ENCODE results near the gene UNKL.
A peak's percentile ranks its signal among the peaks of the same experiment; 100 is the strongest.

UNKL gene
- 1.7 to 14.1 (median 6.7) reads per million in 18 experiments for total RNA-seq

GRCh38 chr16:1414532-1415260 lies at the start of gene UNKL:
Gene UNKL (minus strand): TSS chr16:1414704. CDS start chr16:1414691, 13 bp downstream.
- DNase-seq = peak; percentile 41 to 66

- no peak for DNase-seq
Observed at GRCh38 chr16:1461146-1461545, 46.6 kb upstream of the UNKL start.

- no peak for DNase-seq
Observed at GRCh38 chr16:1460602-1461138, 46.2 kb upstream of the UNKL start.

- DNase-seq = no peak
Observed at GRCh38 chr16:1459967-1460366, 45.5 kb upstream of the UNKL start.

- DNase-seq = no peak
Observed at GRCh38 chr16:1458977-1459341, 44.5 kb upstream of the UNKL start.

- DNase-seq = peak; percentile 65 to 91
Observed at GRCh38 chr16:1458336-1458976, 44.0 kb upstream of the UNKL start.

DNA sequence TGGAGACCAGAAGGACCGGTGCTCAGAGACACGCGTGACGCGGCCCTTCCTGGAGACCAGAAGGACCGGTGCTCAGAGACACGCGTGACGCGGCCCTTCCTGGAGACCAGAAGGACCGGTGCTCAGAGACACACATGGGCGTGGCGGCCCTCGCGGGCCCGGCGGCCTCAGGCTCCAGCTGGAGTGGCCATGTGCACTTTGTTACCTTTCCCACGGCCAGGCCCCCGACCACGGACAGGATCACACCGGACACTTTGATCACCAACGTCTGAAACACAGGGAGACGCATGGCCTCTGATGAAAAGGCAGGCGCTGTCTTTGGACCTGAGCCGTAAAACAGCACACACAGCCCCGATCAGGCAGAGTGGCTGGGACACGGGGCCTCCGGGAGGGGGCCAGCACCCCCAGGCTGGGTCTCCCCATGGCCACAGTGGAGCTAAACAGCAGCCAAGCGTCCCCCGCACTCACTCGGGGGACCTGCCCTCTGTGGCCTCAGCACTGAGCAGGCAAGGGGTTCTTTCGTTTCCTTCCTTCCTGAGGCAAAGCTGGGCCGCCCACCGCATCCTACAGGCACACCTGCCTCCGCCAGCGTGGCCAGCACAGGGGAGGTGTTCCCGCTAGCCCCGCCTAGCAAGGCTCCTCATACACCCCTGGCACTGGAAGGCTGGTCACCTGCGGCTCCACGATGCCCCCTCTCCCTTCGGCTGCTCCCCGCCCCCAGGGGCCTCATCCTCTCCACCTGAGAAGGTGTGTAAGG lies 43.2 kb upstream of the UNKL start:
- DNase-seq = no peak

- DNase-seq = no peak
Observed at GRCh38 chr16:1456951-1457350, 42.4 kb upstream of the UNKL start.

GRCh38 chr16:1455190-1456171 lies 41.0 kb upstream of the UNKL start:
- DNase-seq = no peak

- DNase-seq = no peak
Observed at GRCh38 chr16:1454561-1454960, 40.1 kb upstream of the UNKL start.

GRCh38 chr16:1453316-1453715 lies 38.8 kb upstream of the UNKL start:
- DNase-seq = no peak

- DNase-seq = no peak
Observed at GRCh38 chr16:1452530-1452929, 38.0 kb upstream of the UNKL start.

GRCh38 chr16:1451702-1452392 lies 37.3 kb upstream of the UNKL start:
- no peak for DNase-seq

DNA sequence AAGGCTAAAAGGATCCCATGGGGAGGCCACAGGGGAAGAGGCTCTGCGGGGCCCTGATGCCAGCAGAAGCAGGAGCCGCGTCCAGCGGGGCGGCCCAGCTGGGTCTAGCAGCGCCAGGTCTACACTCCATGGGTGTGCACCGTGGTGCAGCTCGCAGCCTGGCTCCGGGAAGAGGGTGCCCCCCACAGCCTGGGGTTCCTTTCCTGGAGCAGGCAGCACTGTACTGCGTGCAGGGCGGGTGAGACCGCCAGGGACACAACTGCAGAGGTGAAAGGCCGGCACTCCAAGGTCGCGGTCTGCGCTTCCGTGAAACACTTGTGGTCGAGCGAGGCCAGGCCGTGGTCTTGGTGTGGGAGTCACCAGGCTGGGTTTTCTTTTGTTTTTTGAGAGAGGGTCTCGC lies 36.3 kb upstream of the UNKL start:
- DNase-seq = no peak

DNA sequence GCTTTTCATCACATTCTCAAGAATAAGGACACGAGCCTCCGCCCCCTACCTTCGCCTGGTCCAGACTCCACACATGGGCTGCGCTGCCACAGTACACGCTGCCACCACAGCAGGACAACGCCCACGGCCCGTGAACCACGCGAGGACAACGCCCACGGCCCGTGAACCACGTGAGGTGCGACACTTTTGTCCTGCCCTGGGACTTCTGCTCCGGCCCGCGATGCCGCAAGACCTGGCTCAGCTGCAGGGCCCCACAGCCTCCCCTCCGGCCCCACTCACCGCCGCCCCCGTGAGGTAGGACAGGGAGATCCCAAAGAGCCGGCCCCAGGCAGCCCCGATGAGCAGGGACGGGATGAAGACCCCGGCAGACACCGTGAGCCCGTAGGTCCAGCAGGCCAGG lies 35.7 kb upstream of the UNKL start:
- DNase-seq = peak in 1 of 2 donors; percentile 14

GRCh38 chr16:1449201-1449788 lies 34.8 kb upstream of the UNKL start:
- DNase-seq = no peak

DNA sequence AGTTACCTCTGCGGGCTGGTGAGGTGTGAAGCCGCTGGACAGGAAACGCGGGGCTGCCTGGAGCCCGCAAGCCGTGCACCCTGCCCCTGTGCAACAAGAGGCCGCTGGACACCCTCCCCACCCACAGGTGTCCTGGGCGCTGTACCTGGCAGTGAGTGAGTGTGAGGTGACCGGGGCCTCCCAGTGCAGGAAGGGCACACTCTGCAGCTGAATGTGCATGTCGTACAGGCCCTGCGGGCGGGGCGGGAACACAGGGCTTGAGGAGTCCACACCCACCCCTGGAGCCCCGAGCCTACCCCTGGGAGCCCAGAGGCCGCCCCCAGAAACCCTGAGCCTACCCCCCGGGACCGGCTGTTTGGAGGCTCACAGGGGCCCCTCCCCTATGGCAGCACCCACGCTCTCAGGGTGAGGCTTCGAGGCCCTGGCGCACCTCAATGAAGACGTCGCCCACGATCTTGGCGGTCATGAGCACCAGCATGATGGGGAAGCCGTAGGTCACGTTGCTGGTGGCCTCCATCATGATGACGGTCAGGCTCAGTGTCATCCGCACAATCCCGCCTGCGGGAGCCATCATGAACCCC lies 34.1 kb upstream of the UNKL start:
- no peak for DNase-seq

GRCh38 chr16:1447965-1448364 lies 33.5 kb upstream of the UNKL start:
- DNase-seq = no peak

DNA sequence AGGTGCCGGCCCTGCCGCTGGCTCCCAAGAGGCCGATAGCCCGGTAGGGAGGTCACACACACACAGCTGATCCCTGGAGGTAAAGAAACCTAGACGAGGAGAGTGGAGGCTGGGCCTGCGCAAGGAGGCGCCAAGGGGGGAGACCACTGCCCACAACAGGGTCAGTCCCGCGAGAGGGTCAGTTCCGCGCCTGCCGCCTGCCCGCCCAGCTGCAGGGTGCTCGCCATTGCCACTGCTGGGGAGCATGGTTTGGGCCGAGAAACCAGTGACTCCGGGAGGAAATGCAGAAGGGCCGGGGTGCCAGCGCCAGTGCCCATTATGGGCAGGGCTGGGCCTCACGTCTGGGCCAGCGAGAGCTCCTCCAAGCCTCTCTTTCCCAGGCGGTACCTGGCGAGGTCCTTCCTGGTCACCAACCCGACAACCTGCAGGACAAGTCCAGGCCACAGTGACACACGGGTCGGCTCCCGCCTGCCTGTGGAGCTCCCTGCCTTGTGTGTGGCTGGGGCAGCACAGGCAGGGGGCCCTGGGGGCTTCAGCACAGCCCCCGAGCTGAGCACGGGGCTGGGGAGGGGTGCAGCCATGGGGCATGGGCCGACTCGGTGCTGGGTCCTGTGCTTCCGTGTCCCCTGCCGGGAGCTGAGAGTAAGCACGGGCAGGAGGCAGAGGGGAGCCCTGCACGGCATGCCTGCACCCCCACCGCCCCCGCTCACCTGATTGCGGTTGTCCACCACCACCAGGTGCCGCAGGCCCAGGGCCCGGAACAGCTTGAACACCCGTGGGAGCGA lies 32.0 kb upstream of the UNKL start:
- no peak for DNase-seq
